ENCODE data around the gene DOK5. TPM values are rescaled to one million over a fixed set of nuclear protein-coding genes. Genes with fewer than 3 reads are reported as not detected.

The DOK5 gene
- total RNA-seq, 2 donors from 2014 or later = 4.6 to 6.7 TPM

DNA sequence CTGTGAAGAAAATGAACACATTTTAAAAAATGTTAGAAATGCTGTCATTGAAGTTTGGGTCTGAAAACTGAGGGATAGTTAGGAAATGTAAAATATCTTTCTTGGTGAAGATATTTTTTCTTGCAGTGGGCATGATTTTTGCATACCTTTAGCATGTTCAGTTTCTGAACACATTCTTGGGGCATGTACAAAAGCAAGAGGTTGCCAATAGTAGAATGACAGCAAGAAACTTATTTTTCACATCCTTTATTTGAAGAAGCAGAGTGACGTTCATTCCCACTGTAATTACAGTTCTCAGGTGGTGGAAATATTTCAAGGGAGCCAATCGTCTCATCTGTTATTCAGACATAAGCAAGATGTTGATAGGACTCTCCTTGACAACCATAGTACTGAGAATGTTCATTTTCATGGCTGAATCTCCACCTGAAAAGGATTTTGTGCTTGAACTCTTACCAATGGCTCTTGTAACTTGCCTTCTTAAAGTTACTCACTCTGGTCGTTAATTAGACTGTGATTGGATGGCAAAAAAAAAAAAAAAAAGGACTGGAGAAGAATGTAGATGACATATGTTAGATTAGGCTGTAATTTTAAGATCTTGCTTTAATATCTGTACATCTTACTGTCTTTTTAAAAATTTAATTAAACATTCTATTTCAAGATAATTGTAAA lies 74.4 kb downstream of the DOK5 start:
- Histone ChIP-seq H3K27me3 (ENCODE audit: control insufficient read depth, insufficient read depth, low read length, poor library complexity, severe bottlenecking) (no peaks in the 10 kb centered on the region), H3K27ac (ENCODE audit: low read depth, low read length) (no peak overlapping the region), H3K36me3 (ENCODE audit: control insufficient read depth, insufficient read depth, low read length) (no peaks in the 10 kb centered on the region), H3K4me1 (ENCODE audit: control insufficient read depth, insufficient read depth, low read length) (no peaks in the 10 kb centered on the region), H3K4me3 (ENCODE audit: low read length) (no peak overlapping the region), H3K9me3 (ENCODE audit: control insufficient read depth, low read length) (peaks cover 2% of the 10 kb centered on the region), H3K9ac (ENCODE audit: extremely low read depth, low read length, poor library complexity, severe bottlenecking) (no peak overlapping the region)
- no peaks in the 10 kb centered on the region for H3K4me1 Mint-ChIP-seq
- no peak overlapping the region for H3K4me3 Mint-ChIP-seq
- no peak overlapping the region for H3K27ac Mint-ChIP-seq
- H3K36me3 Mint-ChIP-seq (ENCODE audit: low read depth) = no peaks in the 10 kb centered on the region
- H3K27me3 Mint-ChIP-seq (ENCODE audit: insufficient read depth) = no peaks in the 10 kb centered on the region
- TF ChIP-seq, protein P1, sequence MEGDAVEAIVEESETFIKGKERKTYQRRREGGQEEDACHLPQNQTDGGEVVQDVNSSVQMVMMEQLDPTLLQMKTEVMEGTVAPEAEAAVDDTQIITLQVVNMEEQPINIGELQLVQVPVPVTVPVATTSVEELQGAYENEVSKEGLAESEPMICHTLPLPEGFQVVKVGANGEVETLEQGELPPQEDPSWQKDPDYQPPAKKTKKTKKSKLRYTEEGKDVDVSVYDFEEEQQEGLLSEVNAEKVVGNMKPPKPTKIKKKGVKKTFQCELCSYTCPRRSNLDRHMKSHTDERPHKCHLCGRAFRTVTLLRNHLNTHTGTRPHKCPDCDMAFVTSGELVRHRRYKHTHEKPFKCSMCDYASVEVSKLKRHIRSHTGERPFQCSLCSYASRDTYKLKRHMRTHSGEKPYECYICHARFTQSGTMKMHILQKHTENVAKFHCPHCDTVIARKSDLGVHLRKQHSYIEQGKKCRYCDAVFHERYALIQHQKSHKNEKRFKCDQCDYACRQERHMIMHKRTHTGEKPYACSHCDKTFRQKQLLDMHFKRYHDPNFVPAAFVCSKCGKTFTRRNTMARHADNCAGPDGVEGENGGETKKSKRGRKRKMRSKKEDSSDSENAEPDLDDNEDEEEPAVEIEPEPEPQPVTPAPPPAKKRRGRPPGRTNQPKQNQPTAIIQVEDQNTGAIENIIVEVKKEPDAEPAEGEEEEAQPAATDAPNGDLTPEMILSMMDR (conservative IDR thresholded peaks at IDR 0.05) = no peak
- peaks cover 3% of the 10 kb centered on the region for H3K9me3 Mint-ChIP-seq
- 83 to 87% methylated on average over 2 to 3 of the region's 3 CpGs for WGBS, 2 experiments (ENCODE audit: insufficient coverage in 1 of 2, insufficient read length in 1 of 2)
- no peak for DNase-seq

DNA sequence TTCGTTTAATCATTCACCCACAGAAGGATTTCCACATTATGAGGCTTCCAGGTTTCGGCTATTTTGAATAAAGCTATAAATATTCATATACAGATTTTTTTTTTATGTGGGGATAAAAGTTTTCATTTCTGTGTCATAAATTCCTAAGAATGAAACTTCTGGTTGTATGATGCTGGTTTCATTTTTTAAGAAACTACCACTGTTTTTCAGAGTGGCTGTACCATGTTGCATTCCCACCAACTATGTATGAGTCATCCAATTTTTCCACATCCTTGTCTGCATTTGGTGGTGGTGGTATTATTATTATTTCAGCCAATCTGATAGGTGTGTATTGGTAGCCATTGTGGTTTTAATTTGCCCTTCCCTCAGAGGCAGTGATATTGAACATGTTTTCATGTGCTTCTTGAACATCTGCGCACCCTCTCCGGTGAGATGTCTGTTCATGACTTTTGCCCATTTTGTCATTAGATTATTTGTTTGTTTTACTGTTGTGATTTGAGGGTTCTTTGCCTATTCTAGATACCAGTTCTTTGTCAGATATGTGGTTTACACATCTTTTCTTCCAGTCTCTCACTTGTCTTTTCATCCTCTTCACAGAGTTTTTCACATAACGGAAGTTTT lies 75.5 kb downstream of the DOK5 start:
- Mint-ChIP-seq H3K27me3 (ENCODE audit: insufficient read depth) (no peaks in the 10 kb centered on the region), H3K36me3 (ENCODE audit: low read depth) (no peaks in the 10 kb centered on the region), H3K9me3 (no peaks in the 10 kb centered on the region), H3K4me1 (no peaks in the 10 kb centered on the region), H3K4me3 (no peak overlapping the region), H3K27ac (no peak overlapping the region)
- no peak overlapping the region for H3K27ac ChIP-seq (ENCODE audit: low read depth, low read length)
- H3K27me3 ChIP-seq (ENCODE audit: control insufficient read depth, insufficient read depth, low read length, poor library complexity, severe bottlenecking) = no peaks in the 10 kb centered on the region
- no peaks in the 10 kb centered on the region for H3K36me3 ChIP-seq (ENCODE audit: control insufficient read depth, insufficient read depth, low read length)
- TF ChIP-seq, protein P1 (conservative IDR thresholded peaks at IDR 0.05) = no peak
- no peaks in the 10 kb centered on the region for H3K4me1 ChIP-seq (ENCODE audit: control insufficient read depth, insufficient read depth, low read length)
- H3K9ac ChIP-seq (ENCODE audit: extremely low read depth, low read length, poor library complexity, severe bottlenecking) = no peak overlapping the region
- no peak for DNase-seq
- WGBS, 2 experiments (ENCODE audit: insufficient coverage in 1 of 2, insufficient read length in 1 of 2) = 88 to 93% methylated on average over 3 to 4 of the region's 5 CpGs
- H3K9me3 ChIP-seq (ENCODE audit: control insufficient read depth, low read length) = no peaks in the 10 kb centered on the region
- H3K4me3 ChIP-seq (ENCODE audit: low read length) = no peak overlapping the region

- Mint-ChIP-seq H3K4me3 (no peak overlapping the region), H3K9me3 (no peaks in the 10 kb centered on the region), H3K36me3 (ENCODE audit: low read depth) (no peaks in the 10 kb centered on the region), H3K4me1 (no peaks in the 10 kb centered on the region), H3K27me3 (ENCODE audit: insufficient read depth) (no peaks in the 10 kb centered on the region), H3K27ac (no peak overlapping the region)
- H3K27me3 ChIP-seq (ENCODE audit: control insufficient read depth, insufficient read depth, low read length, poor library complexity, severe bottlenecking) = no peaks in the 10 kb centered on the region
- H3K9ac ChIP-seq (ENCODE audit: extremely low read depth, low read length, poor library complexity, severe bottlenecking) = no peak overlapping the region
- no peak for DNase-seq
- H3K27ac ChIP-seq (ENCODE audit: low read depth, low read length) = no peak overlapping the region
- no peaks in the 10 kb centered on the region for H3K9me3 ChIP-seq (ENCODE audit: control insufficient read depth, low read length)
- TF ChIP-seq, protein P1 (conservative IDR thresholded peaks at IDR 0.05) = no peak
- no peaks in the 10 kb centered on the region for H3K4me1 ChIP-seq (ENCODE audit: control insufficient read depth, insufficient read depth, low read length)
- no peak overlapping the region for H3K4me3 ChIP-seq (ENCODE audit: low read length)
- H3K36me3 ChIP-seq (ENCODE audit: control insufficient read depth, insufficient read depth, low read length) = no peaks in the 10 kb centered on the region
Measured at GRCh38 chr20:54554006-54554405, 78.6 kb downstream of the DOK5 start.

Measured in endodermal cell (in vitro differentiated cells).